ENCODE measurements around the gene VMAC. TPM values are rescaled to one million over a fixed set of nuclear protein-coding genes. Genes with fewer than 3 reads are reported as not detected.

Gene VMAC
- total and polyA plus RNA-seq, 2 of the 8 experiments (the other 6 are each of a cell fraction or from before 2014, with no cell fraction given), result 1.3 to 2.2 TPM

DNA sequence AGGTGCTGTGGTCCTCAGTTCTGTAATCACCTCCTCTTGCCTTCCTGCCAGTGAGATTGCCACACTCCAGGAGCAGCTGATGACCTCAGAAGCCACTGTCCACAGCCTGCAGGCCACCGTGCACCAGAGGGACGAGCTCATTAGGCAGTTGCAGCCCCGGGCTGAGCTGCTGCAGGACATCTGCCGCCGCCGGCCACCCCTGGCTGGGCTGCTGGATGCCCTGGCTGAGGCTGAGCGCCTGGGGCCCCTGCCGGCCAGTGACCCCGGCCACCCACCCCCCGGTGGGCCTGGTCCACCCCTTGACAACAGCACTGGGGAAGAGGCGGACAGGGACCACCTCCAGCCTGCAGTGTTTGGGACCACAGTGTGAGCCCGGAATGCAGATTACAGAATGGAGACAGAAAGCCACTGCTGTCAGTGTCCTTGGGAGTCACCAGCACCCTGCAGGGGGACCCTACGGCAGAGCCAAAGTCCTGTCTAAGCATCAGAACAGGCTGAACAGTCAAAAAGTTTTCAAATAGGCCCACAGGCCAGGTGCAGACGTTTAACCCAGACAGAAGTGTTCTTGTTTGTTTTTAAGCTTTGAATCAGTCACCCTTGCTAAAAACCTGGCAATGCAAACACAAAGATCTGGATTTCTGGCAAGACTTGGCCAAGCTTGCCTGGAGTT lies 4.2 kb downstream of the VMAC start:
- Histone ChIP-seq H3K56ac (replicated peaks; ENCODE audit: insufficient read length, low read depth, low read length) (no peak overlapping the region), H4K5ac (ENCODE audit: insufficient read length, low read depth, low read length) (no peak overlapping the region), H3K4me1 (replicated peaks in 1 of 4; ENCODE audit: control insufficient read depth in 3 of 4, insufficient read depth in 4 of 4, low read length in 3 of 4) (no peaks in the 10 kb centered on the region; a peak in 1 of 7 replicates), H3K9me3 (ENCODE audit: insufficient read depth in 2 of 2, low read depth in 1 of 2, low read length in 1 of 2) (no peaks in the 10 kb centered on the region), H4K91ac (replicated peaks; ENCODE audit: insufficient read length, low read length) (no peak overlapping the region), H3K79me2 (ENCODE audit: control insufficient read depth in 1 of 2, insufficient read depth in 2 of 2, low read length in 2 of 2) (no peaks in the 10 kb centered on the region), H3K79me1 (ENCODE audit: low read depth, low read length) (no peaks in the 10 kb centered on the region), H3K4me3 (ENCODE audit: extremely low read depth in 1 of 4, insufficient read depth in 2 of 4, low read depth in 3 of 4, low read length in 4 of 4) (no peak overlapping the region), H2AFZ (ENCODE audit: low read length) (no peak overlapping the region), H2BK5ac (ENCODE audit: low read depth, low read length) (no peak overlapping the region), H4K8ac (ENCODE audit: extremely low read depth, insufficient read depth, low read length) (no peak overlapping the region), H2AK5ac (ENCODE audit: low read depth, low read length) (no peak overlapping the region), H2BK20ac (ENCODE audit: low read length) (no peak overlapping the region), H3K27ac (ENCODE audit: low read depth, low read length) (no peak overlapping the region), H3K4ac (replicated peaks; ENCODE audit: insufficient read length, low read depth, low read length) (no peak overlapping the region), H4K20me1 (replicated peaks in 1 of 2; ENCODE audit: control insufficient read depth in 1 of 2, insufficient read depth in 2 of 2, low read length in 2 of 2) (peaks cover 0 to 3% of the 10 kb centered on the region in 2 experiments), H3K14ac (ENCODE audit: insufficient read length) (no peak overlapping the region), H3K36me3 (ENCODE audit: control insufficient read depth in 2 of 4, insufficient read depth in 4 of 4, low read length in 3 of 4) (no peaks in the 10 kb centered on the region), H3K23ac (ENCODE audit: insufficient read length) (no peak overlapping the region), H2BK120ac (replicated peaks; ENCODE audit: low read depth, low read length) (no peak overlapping the region), H2BK12ac (ENCODE audit: low read depth, low read length) (no peak overlapping the region), H3K27me3 (replicated peaks in 1 of 4; ENCODE audit: control insufficient read depth in 3 of 4, extremely low read depth in 1 of 4, insufficient read depth in 3 of 4, low read length in 3 of 4) (no peaks in the 10 kb centered on the region), H3K23me2 (ENCODE audit: low read depth, low read length) (peaks cover 6% of the 10 kb centered on the region), H3K4me2 (ENCODE audit: insufficient read depth in 1 of 2, low read depth in 2 of 2, low read length in 2 of 2) (no peak overlapping the region), H2BK15ac (ENCODE audit: low read length) (no peak overlapping the region), H3K9ac (replicated peaks in 1 of 4; ENCODE audit: extremely low read depth in 1 of 4, low read depth in 3 of 4, low read length in 3 of 4) (no peak overlapping the region), H3K18ac (ENCODE audit: extremely low read depth, low read length) (no peak overlapping the region)
- DNase-seq (ENCODE audit: low read depth in 1 of 2, low spot score in 2 of 2) (no peak), FAIRE-seq (no peak)
- ChIA-PET POLR2A (ENCODE audit: partially characterized antibody) (no interaction called here), CTCF (ENCODE audit: partially characterized antibody) (interaction anchor here (1.2 kb wide), 1 partner anchor 105 kb away, joined by 3 read pairs; no protein-coding TSS in a partner anchor)
- 92% methylated on average over 10 of the region's 14 CpGs; no CpG with 5 or more reads in 1 of the 2 experiments for WGBS, 2 experiments (ENCODE audit: extremely low coverage in 1 of 2, insufficient coverage in 1 of 2, insufficient read length in 1 of 2, insufficient replicate concordance in 2 of 2, low coverage in 1 of 2, low lambda C conversion rate in 2 of 2, missing lambda C conversion rate in 1 of 2)
- no peak for TF ChIP-seq TEAD4 (IDR thresholded peaks at IDR 0.05; ENCODE audit: low read depth, low read length)
- TF ChIP-seq RBBP5 (IDR thresholded peaks at IDR 0.05; ENCODE audit: borderline replicate concordance, low read depth, low read length), result no peak
- TF ChIP-seq JUND (IDR thresholded peaks at IDR 0.05; ENCODE audit: low read length), result no peak
- no peak for TF ChIP-seq SIX5 (IDR thresholded peaks at IDR 0.05; ENCODE audit: low read depth, low read length)
- TF ChIP-seq TAF1 (IDR thresholded peaks at IDR 0.05; ENCODE audit: low read depth, low read length), result no peak
- no peak for TF ChIP-seq JUN (IDR thresholded peaks at IDR 0.05; ENCODE audit: low read depth, low read length)
- no peak for TF ChIP-seq POU5F1 (IDR thresholded peaks at IDR 0.05; ENCODE audit: low read depth, low read length)
- no peak for TF ChIP-seq CHD2 (IDR thresholded peaks at IDR 0.05; ENCODE audit: low read length)
- TF ChIP-seq SUZ12 (IDR thresholded peaks at IDR 0.05; ENCODE audit: low read length), result no peak
- TF ChIP-seq TBP (IDR thresholded peaks at IDR 0.05; ENCODE audit: low read depth, low read length), result no peak
- no peak for TF ChIP-seq SP4 (IDR thresholded peaks at IDR 0.05; ENCODE audit: low read length)
- TF ChIP-seq EP300 (IDR thresholded peaks at IDR 0.05; ENCODE audit: borderline replicate concordance in 1 of 2, low read depth in 2 of 2, low read length in 2 of 2), result no peak
- no peak for TF ChIP-seq YY1 (IDR thresholded peaks at IDR 0.05; ENCODE audit: low read depth, low read length)
- TF ChIP-seq TAF7 (optimal IDR thresholded peaks at IDR 0.05; ENCODE audit: borderline replicate concordance, low read depth, low read length), result no peak
- TF ChIP-seq BCL11A (IDR thresholded peaks at IDR 0.05; ENCODE audit: low read depth in 2 of 2, low read length in 2 of 2), result no peak
